HG03378 (cell line): ENCODE results near the gene TMEM109.

Experiments
- ATAC-seq: cut with Tn5 transposase; IDR thresholded peaks from one replicate; pipeline ENCODE4 v1.9.1; 2021; ENCODE audit warnings: mild to moderate bottlenecking, moderate library complexity; ENCODE audit not compliant: unreplicated experiment

TMEM109 gene

GRCh38 chr11:60878245-60879101, 35.5 kb upstream of the TMEM109 start:
- ATAC-seq: no peak

- no peak for ATAC-seq
Observed at GRCh38 chr11:60879104-60879503, 34.9 kb upstream of the TMEM109 start.

- no peak for ATAC-seq
Observed at GRCh38 chr11:60879971-60880588, 33.9 kb upstream of the TMEM109 start.

- ATAC-seq: no peak
Observed at GRCh38 chr11:60880643-60881282, 33.2 kb upstream of the TMEM109 start.

- no peak for ATAC-seq
Observed at GRCh38 chr11:60887556-60887955, 26.4 kb upstream of the TMEM109 start.

GRCh38 chr11:60889869-60890311, 24.1 kb upstream of the TMEM109 start:
- no peak for ATAC-seq

GRCh38 chr11:60890696-60891095, 23.3 kb upstream of the TMEM109 start:
- no peak for ATAC-seq

- ATAC-seq: no peak
Observed at GRCh38 chr11:60891103-60891741, 22.7 kb upstream of the TMEM109 start.

GRCh38 chr11:60895687-60896086, 18.3 kb upstream of the TMEM109 start:
- no peak for ATAC-seq

- no peak for ATAC-seq
Observed at GRCh38 chr11:60897496-60897895, 16.5 kb upstream of the TMEM109 start.

GRCh38 chr11:60899046-60899936, 14.7 kb upstream of the TMEM109 start:
- peak; percentile 54 for ATAC-seq

- no peak for ATAC-seq
Observed at GRCh38 chr11:60899977-60900376, 14.0 kb upstream of the TMEM109 start.

- ATAC-seq: no peak
Observed at GRCh38 chr11:60900673-60901404, 13.1 kb upstream of the TMEM109 start.

GRCh38 chr11:60902625-60903024, 11.3 kb upstream of the TMEM109 start:
- no peak for ATAC-seq

GRCh38 chr11:60905047-60905446, 8.9 kb upstream of the TMEM109 start:
- ATAC-seq: no peak

- ATAC-seq: no peak
Observed at GRCh38 chr11:60905551-60906113, 8.3 kb upstream of the TMEM109 start.

- peak; percentile 82 for ATAC-seq
Observed at GRCh38 chr11:60906132-60906972, 7.6 kb upstream of the TMEM109 start, which contains the start of gene PRPF19. Gene PRPF19 (minus strand): TSS chr11:60906585. CDS start chr11:60906382, 203 bp downstream.

GRCh38 chr11:60908803-60909202, 5.2 kb upstream of the TMEM109 start:
- ATAC-seq: no peak
